Stimulated activated CD4-positive, alpha-beta T cell treated with anti-CD3 and anti-CD28 coated beads, Interleukin-15, amount 100 ng/mL, for 48 hours (primary cell): Measurements from ENCODE around the gene ENPP7.

Experiments used
- DNase-seq, 2 donors: peaks; one replicate each; pipeline ENCODE4 v3.0.0-alpha.2; 2020; ENCODE audit warnings: low read depth in 2 of 2

Gene ENPP7

DNA sequence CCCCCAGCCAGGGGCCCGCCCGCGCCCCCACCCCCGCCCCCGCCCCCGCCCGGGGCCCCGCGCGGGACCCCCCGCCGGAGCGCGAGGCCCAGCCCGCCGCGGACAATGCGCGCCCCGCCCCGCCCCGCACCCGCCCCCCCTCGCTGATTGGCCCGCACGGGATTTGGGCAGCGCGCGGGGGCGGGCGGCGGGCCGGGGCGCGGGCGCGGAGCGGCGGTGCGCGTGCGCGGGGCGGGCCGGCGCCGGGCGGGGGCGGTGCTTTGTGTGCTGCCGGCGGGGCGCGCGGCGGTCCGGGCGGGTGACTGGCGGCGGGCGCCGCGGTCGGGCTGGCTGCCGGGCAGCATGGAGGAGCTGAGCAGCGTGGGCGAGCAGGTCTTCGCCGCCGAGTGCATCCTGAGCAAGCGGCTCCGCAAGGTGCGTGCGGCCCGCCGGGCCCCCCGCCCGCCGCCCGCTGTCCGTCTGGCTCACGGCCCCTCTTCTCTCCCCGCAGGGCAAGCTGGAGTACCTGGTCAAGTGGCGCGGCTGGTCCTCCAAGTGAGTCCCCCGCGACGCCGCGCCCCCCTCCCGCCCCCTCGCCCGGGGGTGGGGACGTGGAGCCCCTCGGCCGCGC lies 47.3 kb downstream of the ENPP7 start, which contains the start of gene CBX2:
Gene CBX2, plus strand, starts transcription at position 255 of the 610 bp plus-strand sequence. Its CDS starts 88 bp downstream, at position 343.
- DNase-seq, result peak; percentile 59 to 75

DNA sequence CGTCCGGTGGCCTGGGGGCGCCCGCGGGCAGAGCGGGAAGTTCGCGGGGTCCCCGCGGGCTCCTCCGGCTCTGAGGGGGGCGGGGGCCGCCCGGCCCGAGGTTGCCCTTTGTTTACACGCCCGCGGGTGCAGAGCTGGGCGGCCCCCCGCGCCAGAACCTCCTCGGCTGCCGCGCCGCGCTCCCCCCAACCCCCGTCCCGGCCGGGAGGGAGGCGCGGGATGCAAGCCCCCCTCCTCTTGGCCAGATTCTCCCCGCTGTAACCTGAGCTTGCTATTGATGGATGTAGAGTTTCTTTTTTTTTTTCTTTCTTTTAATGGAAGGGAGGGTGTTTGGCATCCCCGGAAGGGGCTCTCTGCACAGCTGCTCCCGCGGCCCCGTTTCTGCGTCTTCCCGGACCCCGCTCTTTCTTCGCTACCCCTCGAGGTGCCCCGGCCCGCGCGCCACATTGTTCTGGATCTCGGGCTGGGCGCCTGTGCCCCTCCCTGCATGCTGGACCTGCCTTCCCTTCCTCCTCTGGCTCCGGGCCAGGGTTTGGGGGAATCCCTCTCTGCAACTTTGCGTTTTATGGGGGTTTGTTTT lies 47.9 kb downstream of the ENPP7 start:
- no peak for DNase-seq

DNA sequence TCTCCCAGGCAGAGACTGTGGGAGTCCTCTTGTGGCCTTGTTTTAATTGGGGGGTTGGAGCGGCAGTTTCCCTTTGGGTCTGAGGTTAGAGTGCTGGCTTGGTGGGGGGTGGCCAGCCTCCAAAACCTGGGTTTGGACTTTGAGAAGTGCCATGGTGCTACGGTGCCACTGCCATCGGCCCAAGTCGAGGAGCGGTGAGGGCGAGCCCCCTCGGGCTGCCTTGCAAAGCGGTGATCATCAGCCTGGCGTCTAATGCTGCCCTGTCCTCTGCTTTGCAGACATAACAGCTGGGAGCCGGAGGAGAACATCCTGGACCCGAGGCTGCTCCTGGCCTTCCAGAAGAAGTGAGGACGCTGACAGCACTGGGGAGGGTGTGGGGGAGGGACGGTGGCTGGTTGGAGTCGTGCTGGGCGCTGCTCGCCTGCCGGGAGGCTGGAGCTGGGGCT lies 48.4 kb downstream of the ENPP7 start:
- no peak for DNase-seq

DNA sequence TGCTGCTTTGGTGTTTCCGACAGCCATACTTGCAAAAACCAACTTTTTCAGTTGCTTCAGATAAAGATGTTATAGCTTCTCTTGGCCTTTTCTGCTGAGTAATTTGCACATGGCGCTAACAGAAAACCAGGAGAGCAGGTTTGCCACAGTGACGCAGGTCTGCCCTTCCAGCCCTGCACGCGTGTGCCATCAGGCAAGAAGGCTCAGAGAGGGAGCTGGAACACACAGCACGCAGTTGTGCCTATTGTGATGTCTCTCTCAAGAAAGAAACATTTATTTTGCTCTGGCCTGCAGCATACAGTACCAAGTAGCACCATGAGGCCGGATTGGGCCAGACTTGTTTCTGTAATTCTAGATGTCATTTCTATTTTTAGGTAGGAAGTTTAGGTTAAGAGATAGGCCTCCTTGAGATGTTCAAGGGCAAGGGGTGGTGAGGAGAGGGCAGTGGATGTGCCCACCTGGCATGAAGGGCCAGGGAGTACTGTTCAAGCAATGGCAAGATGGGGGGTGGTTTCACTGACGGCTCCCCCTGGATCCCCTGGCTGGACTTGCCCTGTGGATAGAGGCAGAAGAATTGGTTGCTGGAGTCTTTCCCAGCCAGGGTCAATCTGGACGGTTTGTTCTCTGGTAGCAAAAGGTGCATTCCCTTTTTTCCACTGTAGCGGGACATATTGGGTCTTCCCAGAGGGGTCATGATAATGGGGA lies 49.1 kb downstream of the ENPP7 start:
- no peak for DNase-seq

DNA sequence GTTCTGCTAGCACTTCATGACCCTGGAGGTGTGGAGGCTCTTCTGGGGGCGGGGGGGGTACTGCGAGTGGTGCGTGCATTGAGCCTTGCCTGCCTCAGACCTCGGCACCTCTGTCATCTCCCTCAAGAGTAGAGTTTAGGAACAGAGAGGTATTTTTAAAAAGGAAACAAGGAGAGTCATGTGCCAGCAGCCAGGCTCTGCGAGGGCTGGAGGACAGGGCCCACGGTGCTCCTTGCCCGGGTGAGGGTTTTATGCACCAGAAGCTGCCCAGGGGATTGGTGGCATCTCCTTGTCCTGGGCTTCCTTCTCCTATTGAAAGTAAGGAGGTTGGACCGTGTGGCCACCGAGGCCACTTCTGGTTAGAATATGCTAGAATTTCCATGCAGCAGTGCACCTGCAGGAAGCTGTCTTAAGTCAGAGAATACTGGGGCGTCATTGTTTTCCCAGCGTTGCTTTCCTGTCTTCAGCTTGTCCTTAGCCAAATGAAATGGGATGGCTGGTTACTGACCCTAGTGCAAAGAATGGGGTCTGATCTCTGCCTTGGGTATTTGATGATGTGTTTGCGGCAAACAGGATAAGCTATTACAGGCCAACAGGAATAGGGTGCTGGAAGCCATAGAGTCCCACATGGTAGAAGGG lies 50.4 kb downstream of the ENPP7 start:
- no peak for DNase-seq

DNA sequence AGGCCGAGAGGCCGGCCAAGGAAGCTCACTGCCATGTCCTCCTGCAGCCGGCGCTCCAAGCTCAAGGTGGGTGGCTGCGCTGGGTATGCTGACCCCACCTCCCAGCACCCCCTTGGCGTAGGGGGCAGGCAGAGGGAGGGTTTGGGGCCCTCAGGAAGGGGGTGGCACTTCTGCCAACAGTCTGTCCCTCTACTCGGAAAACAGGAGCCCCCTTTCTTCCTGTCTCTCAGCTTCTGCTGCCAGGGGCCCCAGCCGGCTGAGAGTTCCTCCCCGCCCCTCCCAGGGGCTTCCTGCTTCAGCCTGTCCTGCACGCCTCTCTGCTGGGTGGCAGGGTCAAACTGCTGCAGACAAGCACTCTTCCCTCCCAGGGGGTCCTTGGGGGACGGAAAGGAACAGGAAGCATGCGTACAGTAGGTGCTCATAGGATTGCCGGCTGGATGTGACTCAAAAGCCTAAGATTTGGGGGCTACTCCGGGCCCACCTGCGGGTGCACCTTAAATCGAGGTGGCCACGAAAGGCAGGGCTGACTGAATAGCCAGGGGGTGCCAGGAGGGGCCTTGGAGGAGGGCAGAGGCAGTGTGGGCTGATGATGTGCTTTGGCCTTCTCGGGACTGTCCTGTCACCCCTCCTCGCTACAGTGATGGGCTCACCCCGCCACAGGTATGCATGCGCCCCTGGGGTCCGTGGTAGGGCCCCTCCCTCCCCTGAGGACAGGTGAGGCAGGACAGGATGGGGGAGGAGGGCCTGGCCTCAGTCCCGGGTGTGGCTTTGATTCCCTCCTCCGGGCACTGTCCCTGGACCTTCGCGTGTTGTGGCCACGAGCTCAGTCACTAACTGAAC lies 51.2 kb downstream of the ENPP7 start:
- DNase-seq, result no peak

DNA sequence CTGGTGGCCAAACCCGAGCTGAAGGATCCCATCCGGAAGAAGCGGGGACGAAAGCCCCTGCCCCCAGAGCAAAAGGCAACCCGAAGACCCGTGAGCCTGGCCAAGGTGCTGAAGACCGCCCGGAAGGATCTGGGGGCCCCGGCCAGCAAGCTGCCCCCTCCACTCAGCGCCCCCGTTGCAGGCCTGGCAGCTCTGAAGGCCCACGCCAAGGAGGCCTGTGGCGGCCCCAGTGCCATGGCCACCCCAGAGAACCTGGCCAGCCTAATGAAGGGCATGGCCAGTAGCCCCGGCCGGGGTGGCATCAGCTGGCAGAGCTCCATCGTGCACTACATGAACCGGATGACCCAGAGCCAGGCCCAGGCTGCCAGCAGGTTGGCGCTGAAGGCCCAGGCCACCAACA lies 53.1 kb downstream of the ENPP7 start:
- DNase-seq, result no peak

DNA sequence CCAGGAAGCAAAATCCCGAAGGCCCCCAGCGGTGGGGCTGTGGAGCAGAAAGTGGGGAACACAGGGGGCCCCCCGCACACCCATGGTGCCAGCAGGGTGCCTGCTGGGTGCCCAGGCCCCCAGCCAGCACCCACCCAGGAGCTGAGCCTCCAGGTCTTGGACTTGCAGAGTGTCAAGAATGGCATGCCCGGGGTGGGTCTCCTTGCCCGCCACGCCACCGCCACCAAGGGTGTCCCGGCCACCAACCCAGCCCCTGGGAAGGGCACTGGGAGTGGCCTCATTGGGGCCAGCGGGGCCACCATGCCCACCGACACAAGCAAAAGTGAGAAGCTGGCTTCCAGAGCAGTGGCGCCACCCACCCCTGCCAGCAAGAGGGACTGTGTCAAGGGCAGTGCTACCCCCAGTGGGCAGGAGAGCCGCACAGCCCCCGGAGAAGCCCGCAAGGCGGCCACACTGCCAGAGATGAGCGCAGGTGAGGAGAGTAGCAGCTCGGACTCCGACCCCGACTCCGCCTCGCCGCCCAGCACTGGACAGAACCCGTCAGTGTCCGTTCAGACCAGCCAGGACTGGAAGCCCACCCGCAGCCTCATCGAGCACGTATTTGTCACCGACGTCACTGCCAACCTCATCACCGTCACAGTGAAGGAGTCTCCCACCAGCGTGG lies 53.7 kb downstream of the ENPP7 start:
- no peak for DNase-seq

DNA sequence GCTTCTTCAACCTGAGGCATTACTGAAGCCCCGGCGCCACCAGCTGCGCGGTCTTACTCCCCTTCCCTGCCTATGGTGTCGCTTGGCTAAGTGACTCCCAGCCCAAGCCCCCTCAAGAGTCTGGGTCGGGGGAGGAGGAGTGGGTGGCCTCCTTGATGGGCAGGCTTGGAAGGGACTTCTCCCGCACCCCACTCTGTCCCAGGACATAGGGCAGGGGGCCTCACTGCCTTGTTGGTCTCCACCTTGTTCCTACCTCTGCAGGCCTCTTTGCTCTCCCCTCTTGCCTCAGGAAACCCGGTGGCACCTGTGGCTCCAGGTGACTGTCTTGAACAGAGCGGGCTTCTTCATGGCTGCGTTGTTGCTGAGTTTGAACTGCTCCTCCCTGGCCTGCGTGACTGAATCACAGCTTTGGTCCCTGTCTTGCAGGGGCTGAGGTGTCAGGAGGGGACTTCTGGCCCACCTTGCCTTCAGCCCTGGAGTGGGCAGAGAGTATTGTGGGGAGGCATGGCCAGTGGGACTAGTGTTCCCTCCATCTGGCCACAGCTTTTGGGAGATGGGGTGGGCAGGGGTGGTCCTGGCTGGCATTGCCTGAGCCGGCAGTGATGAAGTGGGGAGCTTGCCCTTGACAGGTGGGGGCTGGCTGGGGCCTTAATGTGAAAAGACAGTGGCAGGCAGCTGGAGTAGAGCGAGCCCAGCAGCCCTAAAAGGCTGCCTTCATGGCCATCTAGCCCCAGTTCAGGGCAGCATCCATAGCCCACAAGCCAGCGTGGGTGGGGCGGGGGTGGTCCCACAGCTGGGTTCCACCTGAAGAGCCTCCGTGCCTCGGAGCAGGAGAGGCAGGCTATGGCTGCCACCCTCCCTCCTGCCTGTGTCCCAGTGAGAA lies 54.5 kb downstream of the ENPP7 start:
- no peak for DNase-seq

DNA sequence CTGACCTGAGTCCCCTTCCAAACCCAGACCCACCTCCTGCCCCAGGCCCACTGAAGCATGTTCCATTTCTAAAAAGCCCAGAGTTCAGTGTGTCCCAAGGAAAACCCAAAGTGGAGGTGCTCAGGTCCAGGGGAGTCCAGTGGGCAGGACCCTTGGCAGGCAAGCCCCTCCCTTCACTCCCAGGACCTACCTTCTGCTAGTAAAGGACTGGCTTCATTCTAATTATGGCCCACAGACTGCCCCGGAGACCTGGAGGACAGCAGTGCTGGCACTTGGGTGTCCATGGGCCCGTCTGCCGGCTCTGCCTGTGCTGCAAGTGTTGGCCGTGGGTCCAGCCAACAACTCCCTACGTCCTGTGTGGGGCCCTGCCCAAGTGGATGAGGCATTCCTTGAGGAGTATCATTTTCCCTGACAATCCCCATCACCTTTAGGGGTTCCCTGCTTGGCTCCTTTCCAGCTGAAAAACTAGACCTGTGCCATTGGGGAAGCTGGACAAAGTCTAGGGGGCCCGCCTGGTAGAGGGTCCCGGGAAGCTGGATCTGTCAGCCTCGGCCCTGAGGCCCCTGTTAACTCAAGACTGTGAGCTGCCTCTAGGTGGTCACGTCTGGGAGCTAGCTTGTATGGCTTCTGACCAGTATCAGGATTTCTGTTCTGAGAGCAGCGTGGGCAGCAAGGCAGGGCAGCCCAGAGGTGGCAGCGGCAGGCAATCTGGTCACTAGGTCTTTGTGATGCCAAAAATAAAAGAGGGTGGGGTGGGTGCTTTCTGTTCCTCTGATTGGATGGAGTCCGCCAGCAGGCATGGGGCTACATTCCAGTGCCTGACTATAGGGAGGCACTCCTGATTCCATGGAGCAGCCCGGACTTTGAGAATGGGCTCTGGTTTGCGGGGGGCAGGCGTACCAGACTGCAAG lies 55.4 kb downstream of the ENPP7 start:
- DNase-seq, result no peak

DNA sequence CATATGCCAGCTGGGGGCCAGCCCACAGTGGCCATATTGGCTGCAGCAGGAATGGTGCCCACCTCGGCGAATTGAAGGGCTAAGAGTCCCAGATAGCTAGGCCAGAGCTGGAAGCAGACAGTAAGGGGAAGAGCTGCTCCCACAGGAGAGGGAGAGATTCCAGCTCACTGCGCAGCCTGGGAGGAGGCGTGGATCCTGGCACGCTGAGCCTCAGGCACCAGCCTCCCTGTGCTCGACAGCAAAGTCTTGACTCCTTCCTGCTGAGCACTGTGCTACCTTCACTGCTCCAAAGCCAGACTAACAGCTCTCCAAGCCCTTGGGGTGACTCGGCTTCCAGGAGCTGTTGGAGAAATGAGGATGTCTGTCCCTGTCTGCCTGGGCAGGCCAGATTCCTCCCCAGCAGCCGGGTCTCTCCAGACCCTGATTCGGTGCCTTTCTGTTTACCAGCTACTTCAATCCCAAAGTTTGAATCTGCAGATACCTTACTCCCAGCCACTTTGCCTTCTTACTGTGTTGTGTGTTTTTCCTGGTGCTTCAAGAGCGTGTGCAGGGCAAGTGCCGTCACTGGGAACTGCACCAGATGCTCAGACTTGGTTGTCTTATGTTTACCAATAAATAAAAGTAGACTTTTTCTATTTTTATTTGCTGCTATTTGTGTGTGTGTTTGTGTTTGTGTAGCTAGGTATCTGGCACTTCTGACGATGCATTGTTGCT lies 56.3 kb downstream of the ENPP7 start:
- DNase-seq, result no peak

DNA sequence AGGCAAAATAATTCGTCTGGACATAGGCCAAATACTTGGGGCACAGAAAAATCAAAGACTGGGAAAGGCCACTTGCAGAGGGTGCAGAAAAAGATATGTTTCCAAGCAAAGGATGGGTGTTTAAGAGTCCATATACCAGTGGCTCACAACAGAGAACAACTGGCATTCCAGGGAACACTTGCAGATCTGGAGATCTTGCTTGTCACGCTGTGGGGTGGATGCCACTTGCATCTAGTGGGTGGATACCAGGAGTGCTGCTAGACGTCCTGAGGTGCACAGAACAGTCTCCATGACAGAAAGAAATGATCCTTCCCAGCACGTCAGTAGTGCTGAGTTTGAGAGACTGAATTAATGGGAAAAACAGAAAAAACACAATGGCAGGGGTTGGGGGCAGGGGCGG lies 57.7 kb downstream of the ENPP7 start:
- DNase-seq, result no peak

DNA sequence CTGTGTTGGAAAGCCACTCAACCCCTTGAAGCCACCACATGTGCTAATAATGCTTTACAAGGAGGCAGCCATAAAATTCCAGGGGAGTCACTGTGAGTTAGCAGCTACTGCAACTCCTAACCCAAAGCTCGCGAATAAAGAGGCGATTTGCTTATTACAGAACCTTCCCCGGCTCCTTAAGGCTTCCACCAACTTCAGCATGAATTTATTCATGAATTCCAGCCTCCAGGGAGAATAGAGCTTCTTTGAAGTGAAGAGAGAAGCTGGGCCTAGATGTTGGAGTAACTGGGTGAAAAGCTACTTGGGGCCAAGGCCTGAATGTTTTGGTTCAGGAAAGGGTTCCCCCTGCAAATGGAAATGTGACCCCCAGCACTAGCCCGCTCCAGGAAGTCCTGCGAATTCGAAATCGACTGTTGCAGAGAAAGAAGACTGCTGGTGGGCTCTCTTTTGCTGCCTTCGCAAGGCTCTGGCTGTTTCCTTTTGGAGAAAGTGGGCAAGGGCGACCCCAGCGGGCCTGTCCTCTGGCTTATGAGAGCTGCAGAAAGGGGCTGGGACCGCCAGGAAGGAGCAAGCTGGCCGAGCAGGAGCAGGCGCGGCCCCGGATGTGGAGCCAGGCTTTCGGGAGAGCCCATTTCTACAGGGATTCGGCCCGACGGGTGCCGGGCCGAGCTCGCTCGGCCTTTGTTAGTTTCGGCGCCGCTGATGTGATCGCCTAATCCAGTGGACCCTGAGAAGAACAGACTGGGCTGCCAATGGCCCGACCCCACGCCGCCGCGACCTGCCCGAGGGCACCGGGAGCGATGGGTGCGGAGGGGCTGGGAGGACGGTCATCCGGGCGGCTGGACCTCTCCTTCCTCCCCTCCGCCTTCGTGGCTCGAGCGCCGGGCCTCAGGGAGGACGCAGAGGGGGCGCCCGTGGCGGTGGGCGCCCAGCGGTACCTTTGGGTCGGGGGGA lies 58.5 kb downstream of the ENPP7 start:
- no peak for DNase-seq

DNA sequence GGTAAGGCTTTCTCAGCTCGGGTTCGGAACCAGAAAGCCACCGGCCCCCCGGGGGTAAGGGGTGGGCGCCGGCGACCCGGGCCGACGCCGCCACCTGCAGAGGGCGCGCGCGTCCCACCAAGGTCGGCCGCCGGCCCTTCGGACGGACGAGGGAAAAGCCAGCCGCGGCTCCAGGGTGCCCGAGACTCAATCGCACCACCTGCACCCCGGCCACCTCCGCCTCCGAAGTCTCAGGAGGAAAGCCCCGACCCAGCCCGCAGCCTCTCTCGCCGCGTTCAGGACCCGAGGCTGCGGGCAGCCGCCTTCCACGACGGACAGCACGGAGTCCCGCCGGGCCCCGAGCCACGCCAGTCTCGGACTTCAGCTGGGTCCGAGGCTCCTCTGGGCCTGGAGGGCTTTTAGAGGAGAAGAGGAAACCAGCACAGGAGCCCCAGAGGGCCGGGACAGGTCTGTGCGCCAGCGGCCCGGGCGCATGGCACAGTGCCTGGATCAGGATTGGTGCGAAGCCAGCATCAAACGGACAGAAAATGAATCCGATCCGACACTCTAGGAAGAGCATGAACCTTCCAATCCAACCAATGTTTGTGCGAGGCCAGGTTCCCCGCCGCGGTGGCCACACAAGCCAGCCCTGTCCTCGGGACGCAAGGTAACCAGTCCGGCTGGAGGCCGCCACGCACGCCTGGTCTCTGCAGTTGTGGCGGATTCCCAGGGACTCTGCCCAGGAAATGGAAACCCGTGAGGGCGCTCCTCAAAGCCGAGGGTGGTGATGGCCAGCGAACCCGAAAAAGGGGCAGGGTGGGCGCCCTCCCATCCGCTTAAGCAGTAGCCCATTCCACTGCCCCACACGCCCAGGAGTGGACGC lies 59.4 kb downstream of the ENPP7 start:
- DNase-seq, result no peak

DNA sequence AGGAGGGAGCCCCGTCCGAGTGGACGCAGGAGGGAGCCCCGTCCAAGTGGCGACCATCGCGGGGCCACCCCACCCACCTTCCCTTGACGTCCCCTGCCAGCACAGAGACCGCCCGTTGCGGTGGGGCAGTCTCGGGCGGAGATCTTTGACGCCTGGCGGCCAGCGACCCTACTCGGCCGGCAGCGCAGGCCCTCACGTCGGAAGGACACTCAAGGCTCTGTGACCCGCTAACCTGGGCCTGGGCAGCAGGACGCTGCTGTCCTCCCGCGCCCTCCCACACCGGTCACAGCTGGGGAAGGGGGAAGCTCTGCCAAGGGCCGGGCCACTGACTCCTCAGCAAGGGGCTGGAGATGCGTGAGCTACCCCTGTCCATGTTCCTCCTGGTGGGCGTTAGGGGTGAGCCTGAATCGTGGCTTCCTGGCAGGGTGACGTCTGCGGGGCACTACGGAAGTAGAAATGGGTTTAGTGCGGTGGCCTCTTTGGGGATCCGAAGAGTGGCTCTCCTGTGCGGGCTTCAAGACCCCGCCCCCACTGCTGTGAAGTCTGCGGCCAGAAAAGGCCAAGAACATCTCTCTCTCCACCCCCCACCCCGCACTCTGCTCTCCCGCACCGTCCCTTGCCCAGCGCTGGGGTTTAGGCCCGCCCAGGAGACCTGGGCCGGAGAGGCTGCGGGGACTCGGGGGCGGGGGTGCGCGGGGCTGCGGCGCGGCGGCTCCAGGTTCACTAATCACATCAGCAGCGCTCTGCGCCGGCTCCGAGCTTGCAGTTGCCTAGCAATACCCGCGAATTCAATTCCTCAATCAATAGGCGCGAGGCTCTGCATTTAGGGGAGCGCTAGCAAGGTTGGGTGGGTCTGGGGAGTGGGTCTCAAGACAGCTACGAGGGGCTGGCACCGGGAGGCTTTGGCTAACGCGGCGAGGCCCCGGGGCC lies 60.3 kb downstream of the ENPP7 start:
- no peak for DNase-seq
